Retina (tissue), 1 donor: ENCODE data around the gene DTD1.
"Not testable (repeated sequence)": the region's sequence is repeated elsewhere in the genome, so short reads cannot be mapped to it uniquely, and the experiment has no call there.

Experiments used
- DNase-seq: peaks from one replicate; pipeline ENCODE4 v3.0.0-alpha.2; 2016

DTD1 gene

DNA sequence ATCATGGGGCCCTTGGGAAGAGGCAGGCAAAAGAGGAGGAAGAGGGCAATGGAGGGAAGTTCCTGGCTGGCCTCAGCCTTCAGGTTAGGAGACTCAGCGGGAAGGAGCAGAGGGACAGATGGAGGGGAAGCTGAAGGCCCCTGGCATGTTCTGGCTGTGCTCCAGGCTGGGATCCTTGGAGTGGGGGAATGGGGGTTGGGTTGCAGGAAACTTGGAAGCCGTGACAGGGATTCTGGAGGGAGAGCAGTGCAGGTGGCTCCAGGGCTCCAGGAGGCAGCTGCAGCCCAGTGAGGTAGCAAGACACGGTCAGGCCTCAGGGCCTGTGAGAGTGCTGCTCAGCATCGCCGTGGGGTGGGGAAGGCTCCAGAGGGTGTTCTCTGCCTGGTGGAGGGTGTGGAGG lies 161.1 kb downstream of the DTD1 start:
- no peak for DNase-seq

DNA sequence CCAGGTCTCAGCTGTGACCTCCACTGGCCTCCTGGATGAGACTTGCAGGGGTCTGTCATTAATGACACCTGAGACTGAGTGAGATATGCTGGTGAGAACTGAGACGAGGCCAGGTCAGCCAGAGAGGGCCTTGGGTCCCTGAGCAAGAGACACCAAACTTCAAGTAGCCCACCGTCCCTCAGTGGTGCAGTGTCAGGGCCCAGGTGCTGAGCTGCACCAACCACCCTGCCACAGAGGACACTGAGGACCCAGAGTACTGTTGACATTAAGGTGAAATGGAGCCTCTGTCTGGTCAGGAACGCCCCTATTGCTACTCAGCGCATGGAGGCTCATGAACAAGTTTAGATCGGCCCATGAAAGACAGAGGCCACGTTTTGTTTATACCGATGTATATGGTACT lies 161.7 kb downstream of the DTD1 start:
- DNase-seq: no peak

DNA sequence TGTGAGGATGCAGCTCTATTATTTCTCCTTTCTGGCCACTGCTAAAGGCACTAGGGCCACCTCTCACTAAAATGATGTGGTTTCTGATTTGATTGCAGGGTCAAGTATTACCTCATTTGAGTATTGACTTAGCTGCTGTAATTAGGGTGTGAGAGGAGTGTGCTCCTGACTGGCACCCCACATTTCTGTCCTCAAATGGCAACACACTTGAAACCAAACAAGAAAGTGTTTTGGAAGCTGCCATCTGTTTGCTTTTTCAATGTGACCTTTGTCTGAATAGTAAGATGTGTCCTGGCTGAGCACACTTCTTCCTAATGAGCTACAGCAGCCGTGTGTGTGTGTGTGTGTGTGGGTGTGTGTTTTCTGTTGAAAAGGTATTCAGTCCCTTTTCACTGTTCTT lies 162.9 kb downstream of the DTD1 start:
- no peak for DNase-seq

DNA sequence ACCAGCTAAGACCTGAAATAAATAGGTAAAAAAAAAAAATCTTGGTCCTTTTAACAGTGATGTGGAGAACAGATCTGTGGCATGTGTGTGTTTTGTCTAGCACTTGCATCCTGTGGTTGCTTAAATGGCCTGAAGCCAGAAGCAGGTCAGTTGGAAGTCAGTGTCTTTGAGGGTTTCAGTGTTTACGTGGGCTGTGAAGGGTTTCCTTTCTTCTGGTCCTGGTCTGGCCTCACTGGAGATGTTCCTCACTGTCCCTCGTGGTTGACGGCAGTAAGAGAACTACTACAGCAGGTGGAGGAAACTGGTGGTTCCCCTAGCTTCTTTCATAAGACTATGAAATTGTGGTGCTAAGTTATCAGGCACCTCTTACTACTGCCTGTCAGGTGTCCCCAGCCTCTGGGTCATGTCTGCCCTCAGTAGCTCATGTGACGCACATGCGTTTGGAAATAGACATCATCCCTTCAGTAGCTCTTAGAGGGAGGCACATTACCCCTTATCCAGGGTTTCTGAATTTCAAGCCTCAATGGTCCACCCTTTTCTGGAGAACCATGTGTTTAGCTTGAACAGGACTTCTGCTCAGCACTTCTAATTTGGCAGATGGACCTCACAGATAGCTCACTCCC lies 166.3 kb downstream of the DTD1 start:
- no peak for DNase-seq

- no peak for DNase-seq
Observed at GRCh38 chr20:18754653-18755045, 166.8 kb downstream of the DTD1 start.

GRCh38 chr20:18760852-18761251 lies 173.0 kb downstream of the DTD1 start:
- not testable (repeated sequence) for DNase-seq

- DNase-seq: no peak
Observed at GRCh38 chr20:18767676-18768075, 179.8 kb downstream of the DTD1 start.

DNA sequence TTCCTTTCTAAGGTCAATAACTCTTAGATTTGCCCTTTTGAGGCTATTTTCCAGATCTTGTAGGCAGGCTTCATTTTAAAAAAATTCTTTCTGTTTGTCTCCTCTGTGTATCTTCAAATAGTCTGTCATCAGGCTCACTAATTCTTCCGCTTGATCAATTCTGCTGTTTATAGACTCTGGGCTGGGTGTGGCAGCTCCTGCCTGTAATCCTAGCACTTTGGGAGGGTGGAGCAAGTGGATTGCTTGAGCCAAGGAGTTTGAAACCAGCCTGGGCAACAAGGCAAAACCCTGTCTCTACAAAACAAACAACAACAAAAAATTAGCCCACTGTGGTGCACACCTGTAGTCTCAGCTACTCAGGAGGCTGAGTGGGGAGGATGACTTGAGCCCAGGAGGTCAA lies 185.7 kb downstream of the DTD1 start:
- no peak for DNase-seq

DNA sequence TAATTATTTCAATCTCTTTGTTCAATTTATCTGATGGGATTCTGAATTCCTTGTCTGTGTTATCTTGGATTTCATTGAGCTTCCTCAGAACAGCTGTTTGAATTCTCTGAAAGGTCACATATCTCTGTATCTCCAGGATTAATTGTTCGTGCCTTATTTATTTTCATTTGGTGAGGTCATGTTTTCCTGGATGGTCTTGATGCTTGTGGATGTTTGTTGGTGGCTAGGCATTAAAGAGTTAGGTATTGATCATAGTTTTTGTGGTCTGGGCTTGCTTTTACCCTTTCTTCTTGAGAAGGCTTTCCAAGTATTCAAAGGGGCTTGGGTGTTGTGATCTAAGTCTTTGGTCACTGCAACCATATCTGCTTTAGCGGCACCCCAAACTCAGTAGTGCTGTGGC lies 186.4 kb downstream of the DTD1 start:
- no peak for DNase-seq

DNA sequence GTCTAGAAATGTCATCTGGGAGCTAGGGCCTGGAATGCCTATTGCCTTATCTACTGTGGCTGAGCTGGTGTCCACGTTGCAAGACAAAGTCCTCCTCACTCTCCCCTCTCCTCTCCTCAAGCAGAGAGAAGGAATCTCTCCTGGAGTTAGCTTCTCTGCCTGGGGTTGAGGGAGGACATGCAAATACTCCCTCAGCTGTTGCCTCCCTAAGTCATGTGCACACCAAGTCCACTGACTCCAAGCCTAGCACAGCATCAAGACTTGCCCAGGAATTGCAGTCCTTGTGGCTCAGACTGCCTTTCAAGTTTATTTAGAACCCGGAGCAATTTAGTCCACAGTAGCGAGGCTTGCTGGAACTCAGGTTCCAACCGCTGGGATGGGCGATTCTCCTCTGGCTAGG lies 187.8 kb downstream of the DTD1 start:
- DNase-seq: no peak

- no peak for DNase-seq
Observed at GRCh38 chr20:18778690-18779392, 191.0 kb downstream of the DTD1 start.

- no peak for DNase-seq
Observed at GRCh38 chr20:18780385-18781130, 192.7 kb downstream of the DTD1 start.

DNA sequence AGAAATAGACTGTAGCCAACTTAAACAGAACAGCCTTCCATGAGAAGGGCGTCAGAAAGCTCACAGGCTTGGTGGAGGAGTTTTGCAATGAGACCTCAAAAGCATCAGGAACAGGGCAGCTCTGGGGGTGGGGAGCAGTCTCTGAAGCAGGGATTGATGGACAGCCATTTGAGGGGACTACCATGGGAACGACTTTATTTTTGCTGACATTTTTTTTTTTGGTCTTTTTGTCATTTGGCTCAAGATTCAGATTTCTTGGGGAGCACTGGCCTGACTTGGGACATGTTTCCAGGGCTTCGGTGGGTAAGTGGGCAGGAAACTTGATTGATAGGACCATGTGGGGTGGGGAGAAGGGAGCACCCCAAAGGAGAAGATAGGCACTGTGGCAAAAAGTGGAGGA lies 193.7 kb downstream of the DTD1 start:
- DNase-seq: no peak

- no peak for DNase-seq
Observed at GRCh38 chr20:18783385-18783959, 195.6 kb downstream of the DTD1 start.

- not testable (repeated sequence) for DNase-seq
Observed at GRCh38 chr20:18787046-18787445, 199.2 kb downstream of the DTD1 start.

DNA sequence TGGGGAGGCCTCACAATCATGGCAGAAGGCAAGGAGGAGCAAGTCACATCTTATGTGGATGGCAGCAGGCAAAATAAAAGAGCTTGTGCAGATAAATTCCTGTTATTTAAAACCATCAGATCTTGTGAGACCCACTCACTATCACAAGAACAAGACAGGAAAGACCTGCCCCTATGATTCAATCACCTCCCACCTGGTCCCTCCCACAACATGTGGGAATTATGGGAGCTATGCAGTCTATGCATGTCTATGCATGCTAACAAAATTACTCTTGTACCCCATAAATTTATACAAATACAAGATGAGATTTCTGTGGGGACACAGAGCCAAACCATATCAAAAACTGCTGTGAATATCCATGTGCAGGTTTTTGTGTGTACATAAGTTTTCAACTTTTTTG lies 200.2 kb downstream of the DTD1 start:
- DNase-seq: no peak

- DNase-seq: no peak
Observed at GRCh38 chr20:18790787-18791186, 202.9 kb downstream of the DTD1 start.

DNA sequence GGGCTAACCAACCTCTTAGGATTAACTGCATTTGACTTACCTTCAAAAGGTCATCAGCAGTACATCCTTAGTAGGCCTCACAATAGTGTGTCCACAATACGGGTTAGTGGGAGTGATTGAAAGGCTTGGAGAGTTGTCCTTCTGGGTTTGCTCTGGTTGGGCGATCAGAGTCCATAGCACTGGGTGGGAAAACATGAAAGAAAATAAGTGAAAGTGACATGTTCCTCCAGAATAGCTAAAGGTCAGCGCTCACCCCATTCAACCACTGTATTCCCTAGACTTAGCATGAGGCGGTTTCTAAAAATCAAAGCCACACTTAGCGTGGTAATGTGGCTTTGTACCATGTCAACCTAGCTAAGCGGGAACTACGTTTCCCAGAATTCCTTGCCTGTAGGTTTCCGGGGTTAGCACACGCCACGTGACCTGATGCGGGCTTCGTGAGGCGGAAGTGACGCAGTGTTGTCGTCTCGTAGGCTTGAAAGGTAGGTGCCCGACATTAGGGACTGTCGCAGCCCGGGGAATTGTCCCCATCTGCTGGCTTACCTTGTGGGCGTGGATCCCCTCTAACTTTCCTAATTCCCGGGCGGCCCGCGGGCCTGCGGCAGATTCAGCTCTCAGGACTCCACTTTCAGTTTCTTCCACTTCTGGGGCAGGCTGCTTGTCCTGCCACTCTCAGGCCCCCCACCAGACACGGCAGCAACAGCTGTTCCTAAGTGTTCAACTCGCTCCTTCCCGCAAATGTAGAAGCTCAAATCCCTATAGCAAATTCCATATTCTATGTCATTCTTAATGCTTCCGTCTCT lies 206.0 kb downstream of the DTD1 start:
- peak; percentile 95 for DNase-seq

DNA sequence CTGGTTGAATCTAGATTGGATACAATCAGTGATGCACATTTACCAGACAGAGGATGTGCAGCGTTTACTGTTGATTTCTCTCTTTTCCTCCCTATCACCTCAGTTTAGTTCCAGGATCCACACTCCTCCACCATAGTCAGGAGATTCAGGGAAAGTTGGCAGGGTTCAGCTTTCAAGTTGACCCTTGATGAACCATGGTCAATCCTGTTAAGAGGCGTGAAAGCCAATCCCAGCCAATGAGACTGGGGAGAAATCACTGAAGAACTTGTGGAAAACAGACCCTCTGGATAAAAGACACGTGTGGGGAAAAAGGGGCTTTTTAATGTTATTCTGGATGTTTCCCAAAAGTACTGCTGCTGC lies 206.6 kb downstream of the DTD1 start:
- no peak for DNase-seq

- DNase-seq: no peak
Observed at GRCh38 chr20:18795366-18795765, 207.5 kb downstream of the DTD1 start.

DNA sequence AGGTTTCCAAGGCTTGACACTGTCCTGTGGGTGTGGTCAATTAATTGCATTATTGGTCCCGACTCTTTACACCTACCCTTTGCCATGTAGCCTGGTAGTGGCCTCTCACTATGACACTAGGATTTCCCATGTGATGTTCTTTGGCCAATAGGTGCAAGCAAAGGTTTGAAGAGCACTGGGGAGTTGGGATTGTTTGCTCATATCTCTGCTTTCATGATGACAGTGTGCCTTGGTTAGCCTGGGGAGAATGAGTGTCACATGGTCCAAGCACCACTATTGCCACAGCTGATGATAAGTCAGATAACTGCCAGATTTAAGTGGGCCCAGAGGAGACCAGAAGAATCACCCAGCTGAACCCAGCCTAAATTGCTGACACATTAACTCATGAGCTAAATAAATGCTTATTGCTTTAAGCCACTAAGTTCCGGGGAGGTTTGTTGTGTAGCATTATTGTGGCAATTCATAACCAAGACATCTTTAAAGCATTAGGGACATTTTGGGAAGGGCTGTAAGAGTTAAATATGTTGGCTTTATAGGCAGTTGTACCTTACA lies 208.5 kb downstream of the DTD1 start:
- DNase-seq: no peak

DNA sequence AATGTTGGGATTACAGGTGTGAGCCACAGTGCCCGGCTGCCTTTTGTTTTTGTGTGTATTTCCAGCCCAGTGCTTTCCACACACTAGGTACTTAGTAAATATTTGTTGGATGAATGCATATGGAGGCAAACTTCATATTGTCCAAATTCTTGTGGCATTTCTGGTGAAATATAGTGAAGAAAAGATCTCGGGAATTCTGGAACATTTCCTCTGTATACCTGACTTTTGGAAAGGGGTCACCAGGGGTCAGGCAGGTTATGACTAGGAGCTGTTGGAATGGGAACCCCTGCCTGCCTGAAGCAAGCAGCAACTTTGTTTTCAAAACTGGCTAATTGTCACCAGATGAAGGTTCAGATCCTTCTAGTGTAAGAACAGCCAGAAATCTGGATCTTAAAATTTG lies 213.7 kb downstream of the DTD1 start:
- no peak for DNase-seq
